ENCODE results near the gene TMEM106C. TPM values are rescaled to one million over a fixed set of nuclear protein-coding genes. Genes with fewer than 3 reads are reported as not detected.

Gene TMEM106C
- total and polyA plus RNA-seq, 10 of the 15 experiments (the other 5 are each of a cell fraction or from before 2014, with no cell fraction given), result 90.2 to 280 (median 161) TPM

DNA sequence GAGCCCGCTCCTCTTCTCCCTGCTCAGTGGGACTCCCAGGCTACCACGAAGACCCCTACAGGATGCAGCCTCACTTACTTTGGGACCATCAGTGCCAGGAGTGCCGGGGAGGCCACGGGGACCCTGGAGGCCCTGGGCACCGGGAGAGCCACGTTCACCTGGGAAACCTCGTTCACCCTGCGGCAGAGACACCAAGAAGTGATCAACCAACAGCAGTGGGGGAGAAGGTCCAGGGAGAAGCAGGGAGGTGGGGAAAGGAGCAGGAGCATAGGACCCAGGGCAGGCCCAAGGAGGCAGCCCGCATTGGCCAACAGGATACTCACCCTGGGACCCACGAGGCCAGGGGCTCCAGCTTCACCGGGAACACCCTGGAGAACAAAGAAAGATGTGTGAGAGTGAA is 19.4 kb downstream of the TMEM106C start:
- FAIRE-seq (no peak), DNase-seq (ENCODE audit: low read depth, low spot score) (no peak), ATAC-seq (no peak)
- ChIA-PET POLR2A (no interaction called here), RAD21 (ENCODE audit: unreplicated experiment) (no interaction called here), SMC1A (ENCODE audit: uncharacterized antibody, unreplicated experiment) (no interaction called here), CTCF (no interaction called here)
- in situ Hi-C loops (cut with MboI) (no loop called here), intact Hi-C loops (cut with micrococcal nuclease; ENCODE audit: unreplicated experiment) (no loop called here)
- Histone ChIP-seq H3K9ac (ENCODE audit: control insufficient read depth, insufficient read depth, low read length) (no peak overlapping the region), H3K27ac (ENCODE audit: control insufficient read depth, insufficient read depth) (no peak overlapping the region), H3K4me1 (ENCODE audit: control insufficient read depth, insufficient read depth, low read length) (no peaks in the 10 kb centered on the region), H3K27me3 (replicated peaks in 1 of 2; ENCODE audit: control insufficient read depth in 2 of 2, insufficient read depth in 2 of 2, low read length in 1 of 2) (no peaks in the 10 kb centered on the region; a peak in 3 of 4 replicates), H4K20me1 (ENCODE audit: control insufficient read depth, insufficient read depth) (no peaks in the 10 kb centered on the region), H3K79me2 (ENCODE audit: control insufficient read depth, insufficient read depth, low read length) (no peaks in the 10 kb centered on the region), H3K4me3 (no peak overlapping the region), H3K4me2 (ENCODE audit: control insufficient read depth, insufficient read depth) (no peak overlapping the region), H3K36me3 (ENCODE audit: control insufficient read depth in 2 of 2, insufficient read depth in 2 of 2, low read length in 1 of 2) (no peaks in the 10 kb centered on the region), H3K9me3 (replicated peaks; ENCODE audit: control insufficient read depth, insufficient read depth, low read length) (no peaks in the 10 kb centered on the region), H2AFZ (ENCODE audit: control insufficient read depth, low read depth, low read length) (no peak overlapping the region)
- no TSS peak for BruUV-seq (replicated peaks)
- WGBS (ENCODE audit: insufficient coverage, insufficient replicate concordance, low lambda C conversion rate, missing lambda C conversion rate), result 63% methylated on average over 11 of the region's 11 CpGs
- TF ChIP-seq EGR1 (IDR thresholded peaks at IDR 0.05; ENCODE audit: borderline replicate concordance in 1 of 2, low read depth in 2 of 2, low read length in 2 of 2), result no peak
- TF ChIP-seq ZNF384 (IDR thresholded peaks at IDR 0.05; ENCODE audit: borderline replicate concordance, low read depth, low read length), result no peak

- SMC1A ChIA-PET (ENCODE audit: uncharacterized antibody, unreplicated experiment), result no interaction called here
- FAIRE-seq (no peak), DNase-seq (ENCODE audit: low read depth, low spot score) (no peak), ATAC-seq (no peak; the same call in 2 of the 3 replicates)
- TF ChIP-seq LARP7 (IDR thresholded peaks at IDR 0.05), result no peak
- no peak for TF ChIP-seq TCF3 (IDR thresholded peaks at IDR 0.05; ENCODE audit: borderline replicate concordance, insufficient read depth, low read depth, low read length)
- no peak for TF ChIP-seq TCF7 (IDR thresholded peaks at IDR 0.05; ENCODE audit: borderline replicate concordance)
- TF ChIP-seq ZNF24 (IDR thresholded peaks at IDR 0.05), result no peak
- no peak for TF ChIP-seq STAT3 (IDR thresholded peaks at IDR 0.05; ENCODE audit: low read depth, low read length)
- TF ChIP-seq ASH2L (IDR thresholded peaks at IDR 0.05; ENCODE audit: borderline replicate concordance, low read depth), result no peak
- no peak for TF ChIP-seq CBX3 (IDR thresholded peaks at IDR 0.05; ENCODE audit: borderline replicate concordance, low read depth)
- CTCF ChIA-PET, result interaction anchor here (1.4 kb wide), 1 partner anchor 21 kb away, joined by 5 read pairs; the partner anchor contains the start of gene TMEM106C
- no peak overlapping the region for H3K9ac ChIP-seq (ENCODE audit: control insufficient read depth, insufficient read depth, low read length)
- POLR2A ChIA-PET, result no interaction called here
- H3K4me1 ChIP-seq (ENCODE audit: control insufficient read depth, insufficient read depth, low read length), result no peaks in the 10 kb centered on the region
- no peaks in the 10 kb centered on the region for H4K20me1 ChIP-seq (ENCODE audit: control insufficient read depth, insufficient read depth)
- no peaks in the 10 kb centered on the region for H3K36me3 ChIP-seq (ENCODE audit: control insufficient read depth in 2 of 2, insufficient read depth in 2 of 2, low read length in 1 of 2)
- no peaks in the 10 kb centered on the region; a peak in 3 of 4 replicates for H3K27me3 ChIP-seq (replicated peaks in 1 of 2; ENCODE audit: control insufficient read depth in 2 of 2, insufficient read depth in 2 of 2, low read length in 1 of 2)
- no peak overlapping the region for H3K27ac ChIP-seq (ENCODE audit: control insufficient read depth, insufficient read depth)
- no peak overlapping the region for H3K4me3 ChIP-seq
- H2AFZ ChIP-seq (ENCODE audit: control insufficient read depth, low read depth, low read length), result no peak overlapping the region
- in situ Hi-C loops (cut with MboI) (no loop called here), intact Hi-C loops (cut with micrococcal nuclease; ENCODE audit: unreplicated experiment) (no loop called here)
- BruUV-seq (replicated peaks), result no TSS peak
- H3K9me3 ChIP-seq (replicated peaks; ENCODE audit: control insufficient read depth, insufficient read depth, low read length), result no peaks in the 10 kb centered on the region
- no peak overlapping the region for H3K4me2 ChIP-seq (ENCODE audit: control insufficient read depth, insufficient read depth)
- WGBS (ENCODE audit: insufficient coverage, insufficient replicate concordance, low lambda C conversion rate, missing lambda C conversion rate), result 0% methylated on average over 5 of the region's 5 CpGs
- H3K79me2 ChIP-seq (ENCODE audit: control insufficient read depth, insufficient read depth, low read length), result no peaks in the 10 kb centered on the region
- RAD21 ChIA-PET (ENCODE audit: unreplicated experiment), result no interaction called here
These were observed 20.2 kb downstream of the TMEM106C start for GRCh38 chr12:47983541-47984115.

Measured in GM12878 (cell line).